Esophagus muscularis mucosa (tissue), 4 donors: Measurements from ENCODE around the gene ATF6.
A peak's percentile ranks its signal among the peaks of the same experiment; 100 is the strongest.

Experiments used
- EP300 ChIP-seq: sonication (generic); formaldehyde crosslinking; IDR thresholded peaks from one replicate; pipeline ENCODE4 v1.6.1; 2017; ENCODE audit warnings: antibody characterized with exemption
- POLR2A ChIP-seq: fragments of 450-650 bp; IDR thresholded peaks from one replicate; pipeline ENCODE4 v1.6.1; 2017; ENCODE audit warnings: antibody characterized with exemption, moderate library complexity, mild to moderate bottlenecking, low read depth
- POLR2AphosphoS5 ChIP-seq, 2 donors: sonication (generic); formaldehyde crosslinking; IDR thresholded peaks; one replicate each; pipeline ENCODE4 v1.6.1; 2017; ENCODE audit warnings: antibody characterized with exemption in 2 of 2
- TF ChIP-seq, protein P1 (sequence below), 3 experiments: fragments of 200-600 bp in 2 of 3; fragments of 450-650 bp in 1 of 3; sonication (generic) in 2 of 3; IDR thresholded peaks; one replicate each; pipeline ENCODE4 v1.5.1; 2017 to 2019; ENCODE audit warnings: antibody characterized with exemption in 3 of 3, mild to moderate bottlenecking in 2 of 3, moderate library complexity in 1 of 3

GRCh38 chr1:161801955-161802354 is 35.8 kb downstream of the ATF6 start:
- TF ChIP-seq, protein P1, sequence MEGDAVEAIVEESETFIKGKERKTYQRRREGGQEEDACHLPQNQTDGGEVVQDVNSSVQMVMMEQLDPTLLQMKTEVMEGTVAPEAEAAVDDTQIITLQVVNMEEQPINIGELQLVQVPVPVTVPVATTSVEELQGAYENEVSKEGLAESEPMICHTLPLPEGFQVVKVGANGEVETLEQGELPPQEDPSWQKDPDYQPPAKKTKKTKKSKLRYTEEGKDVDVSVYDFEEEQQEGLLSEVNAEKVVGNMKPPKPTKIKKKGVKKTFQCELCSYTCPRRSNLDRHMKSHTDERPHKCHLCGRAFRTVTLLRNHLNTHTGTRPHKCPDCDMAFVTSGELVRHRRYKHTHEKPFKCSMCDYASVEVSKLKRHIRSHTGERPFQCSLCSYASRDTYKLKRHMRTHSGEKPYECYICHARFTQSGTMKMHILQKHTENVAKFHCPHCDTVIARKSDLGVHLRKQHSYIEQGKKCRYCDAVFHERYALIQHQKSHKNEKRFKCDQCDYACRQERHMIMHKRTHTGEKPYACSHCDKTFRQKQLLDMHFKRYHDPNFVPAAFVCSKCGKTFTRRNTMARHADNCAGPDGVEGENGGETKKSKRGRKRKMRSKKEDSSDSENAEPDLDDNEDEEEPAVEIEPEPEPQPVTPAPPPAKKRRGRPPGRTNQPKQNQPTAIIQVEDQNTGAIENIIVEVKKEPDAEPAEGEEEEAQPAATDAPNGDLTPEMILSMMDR (IDR thresholded peaks at IDR 0.05), result no peak
- TF ChIP-seq POLR2AphosphoS5 (IDR thresholded peaks at IDR 0.05) (peak in 1 of 2 donors; percentile 21), POLR2A (no peak), EP300 (no peak)
